ENCODE measurements around the gene IQGAP1. TPM values are rescaled to one million over a fixed set of nuclear protein-coding genes. Genes with fewer than 3 reads are reported as not detected.

Gene IQGAP1
- total and polyA plus RNA-seq, 4 donors: 9.2 to 50.1 (median 24.5) TPM

DNA sequence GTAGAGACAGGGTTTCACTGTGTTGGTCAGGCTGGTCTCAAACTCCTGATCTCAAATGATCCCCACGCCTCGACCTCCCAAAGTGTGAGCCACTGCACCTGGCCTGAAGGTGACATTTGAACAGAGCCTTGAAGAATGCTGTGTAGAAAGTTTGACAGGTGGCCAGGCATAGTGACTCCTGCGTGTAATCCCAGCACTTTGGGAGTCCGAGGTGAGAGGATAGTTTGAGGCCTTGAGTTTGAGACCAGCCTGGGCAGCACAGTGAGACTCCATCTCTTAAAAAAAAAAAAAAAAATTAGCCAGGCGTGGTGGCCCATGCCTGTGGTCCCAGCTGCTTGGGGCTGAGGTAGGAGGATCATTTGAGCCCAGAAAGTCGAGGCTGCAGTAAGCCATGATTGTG, 1.5 kb downstream of the IQGAP1 start:
- Histone ChIP-seq H3K9ac (ENCODE audit: low read depth in 1 of 2, low read length in 2 of 2) (no peak overlapping the region), H3K27me3 (ENCODE audit: control insufficient read depth in 4 of 4, insufficient read depth in 4 of 4, low read length in 3 of 4) (no peaks in the 10 kb centered on the region), H3K36me3 (ENCODE audit: control insufficient read depth in 4 of 4, insufficient read depth in 3 of 4, low read depth in 1 of 4, low read length in 3 of 4) (peaks cover 0 to 3% (median under 1%) of the 10 kb centered on the region in 4 donors), H3K9me3 (ENCODE audit: control insufficient read depth in 4 of 4, low read length in 3 of 4) (no peaks in the 10 kb centered on the region), H3K4me1 (ENCODE audit: control insufficient read depth in 4 of 4, insufficient read depth in 4 of 4, low read length in 3 of 4) (peaks cover 0 to 6% (median under 1%) of the 10 kb centered on the region in 4 donors), H3K4me3 (ENCODE audit: low read depth in 1 of 3, low read length in 3 of 3) (peak overlapping the region in 1 of 3 donors; percentile 5), H3K27ac (ENCODE audit: low read depth in 1 of 2, low read length in 2 of 2) (no peak overlapping the region)
- TF ChIP-seq, protein P1, sequence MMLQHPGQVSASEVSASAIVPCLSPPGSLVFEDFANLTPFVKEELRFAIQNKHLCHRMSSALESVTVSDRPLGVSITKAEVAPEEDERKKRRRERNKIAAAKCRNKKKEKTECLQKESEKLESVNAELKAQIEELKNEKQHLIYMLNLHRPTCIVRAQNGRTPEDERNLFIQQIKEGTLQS (IDR thresholded peaks at IDR 0.05): no peak
- TF ChIP-seq FOXA1 (IDR thresholded peaks at IDR 0.05) (no peak), SP1 (IDR thresholded peaks at IDR 0.05) (no peak), HNF4A (conservative IDR thresholded peaks at IDR 0.05) (no peak), JUND (IDR thresholded peaks at IDR 0.05) (no peak), YY1 (IDR thresholded peaks at IDR 0.05) (no peak), NR2F2 (IDR thresholded peaks at IDR 0.05) (no peak), RAD21 (IDR thresholded peaks at IDR 0.05) (no peak)
- TF ChIP-seq, protein P2, sequence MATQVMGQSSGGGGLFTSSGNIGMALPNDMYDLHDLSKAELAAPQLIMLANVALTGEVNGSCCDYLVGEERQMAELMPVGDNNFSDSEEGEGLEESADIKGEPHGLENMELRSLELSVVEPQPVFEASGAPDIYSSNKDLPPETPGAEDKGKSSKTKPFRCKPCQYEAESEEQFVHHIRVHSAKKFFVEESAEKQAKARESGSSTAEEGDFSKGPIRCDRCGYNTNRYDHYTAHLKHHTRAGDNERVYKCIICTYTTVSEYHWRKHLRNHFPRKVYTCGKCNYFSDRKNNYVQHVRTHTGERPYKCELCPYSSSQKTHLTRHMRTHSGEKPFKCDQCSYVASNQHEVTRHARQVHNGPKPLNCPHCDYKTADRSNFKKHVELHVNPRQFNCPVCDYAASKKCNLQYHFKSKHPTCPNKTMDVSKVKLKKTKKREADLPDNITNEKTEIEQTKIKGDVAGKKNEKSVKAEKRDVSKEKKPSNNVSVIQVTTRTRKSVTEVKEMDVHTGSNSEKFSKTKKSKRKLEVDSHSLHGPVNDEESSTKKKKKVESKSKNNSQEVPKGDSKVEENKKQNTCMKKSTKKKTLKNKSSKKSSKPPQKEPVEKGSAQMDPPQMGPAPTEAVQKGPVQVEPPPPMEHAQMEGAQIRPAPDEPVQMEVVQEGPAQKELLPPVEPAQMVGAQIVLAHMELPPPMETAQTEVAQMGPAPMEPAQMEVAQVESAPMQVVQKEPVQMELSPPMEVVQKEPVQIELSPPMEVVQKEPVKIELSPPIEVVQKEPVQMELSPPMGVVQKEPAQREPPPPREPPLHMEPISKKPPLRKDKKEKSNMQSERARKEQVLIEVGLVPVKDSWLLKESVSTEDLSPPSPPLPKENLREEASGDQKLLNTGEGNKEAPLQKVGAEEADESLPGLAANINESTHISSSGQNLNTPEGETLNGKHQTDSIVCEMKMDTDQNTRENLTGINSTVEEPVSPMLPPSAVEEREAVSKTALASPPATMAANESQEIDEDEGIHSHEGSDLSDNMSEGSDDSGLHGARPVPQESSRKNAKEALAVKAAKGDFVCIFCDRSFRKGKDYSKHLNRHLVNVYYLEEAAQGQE (IDR thresholded peaks at IDR 0.05): no peak
- WGBS: 79% methylated on average over 6 of the region's 6 CpGs
- no peak for DNase-seq (ENCODE audit: low spot score)

DNA sequence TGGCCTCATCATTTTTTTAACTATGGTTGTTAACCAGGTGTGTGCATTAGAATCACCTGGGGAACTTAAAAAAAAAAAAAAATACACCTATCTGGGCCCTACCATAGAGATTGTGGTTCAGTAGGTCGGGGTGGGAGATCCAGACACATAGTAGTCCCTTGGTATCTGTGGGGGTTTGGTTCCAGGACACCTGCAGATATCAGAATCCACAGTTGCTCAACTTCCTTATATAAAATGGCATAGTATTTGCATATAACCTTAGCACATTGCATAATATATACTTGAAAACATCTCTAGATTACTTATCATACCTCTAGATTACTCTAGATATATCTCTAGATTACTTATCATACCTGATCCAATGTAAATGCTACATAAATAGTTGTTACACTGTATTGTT, 5.0 kb downstream of the IQGAP1 start:
- H3K4me1 ChIP-seq (ENCODE audit: control insufficient read depth in 4 of 4, insufficient read depth in 4 of 4, low read length in 3 of 4): peaks cover 0 to 3% (median under 1%) of the 10 kb centered on the region in 4 donors

More for the DNA sequence above, 5.0 kb downstream of the IQGAP1 start:
- no peak for DNase-seq (ENCODE audit: low spot score)
- 76% methylated on average over 1 of the region's 1 CpG for WGBS
- Histone ChIP-seq H3K9me3 (ENCODE audit: control insufficient read depth in 4 of 4, low read length in 3 of 4) (no peaks in the 10 kb centered on the region), H3K36me3 (ENCODE audit: control insufficient read depth in 4 of 4, insufficient read depth in 3 of 4, low read depth in 1 of 4, low read length in 3 of 4) (peaks cover 0 to 3% (median under 1%) of the 10 kb centered on the region in 4 donors), H3K9ac (ENCODE audit: low read depth in 1 of 2, low read length in 2 of 2) (no peak overlapping the region), H3K27me3 (ENCODE audit: control insufficient read depth in 4 of 4, insufficient read depth in 4 of 4, low read length in 3 of 4) (no peaks in the 10 kb centered on the region), H3K4me3 (ENCODE audit: low read depth in 1 of 3, low read length in 3 of 3) (no peak overlapping the region), H3K27ac (ENCODE audit: low read depth in 1 of 2, low read length in 2 of 2) (no peak overlapping the region)
- TF ChIP-seq, protein P3, sequence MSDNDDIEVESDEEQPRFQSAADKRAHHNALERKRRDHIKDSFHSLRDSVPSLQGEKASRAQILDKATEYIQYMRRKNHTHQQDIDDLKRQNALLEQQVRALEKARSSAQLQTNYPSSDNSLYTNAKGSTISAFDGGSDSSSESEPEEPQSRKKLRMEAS (IDR thresholded peaks at IDR 0.05): no peak
- TF ChIP-seq, protein P1 (IDR thresholded peaks at IDR 0.05): no peak
- TF ChIP-seq FOXA1 (IDR thresholded peaks at IDR 0.05): no peak
- TF ChIP-seq NR2F2 (IDR thresholded peaks at IDR 0.05): no peak
- TF ChIP-seq, protein P4, sequence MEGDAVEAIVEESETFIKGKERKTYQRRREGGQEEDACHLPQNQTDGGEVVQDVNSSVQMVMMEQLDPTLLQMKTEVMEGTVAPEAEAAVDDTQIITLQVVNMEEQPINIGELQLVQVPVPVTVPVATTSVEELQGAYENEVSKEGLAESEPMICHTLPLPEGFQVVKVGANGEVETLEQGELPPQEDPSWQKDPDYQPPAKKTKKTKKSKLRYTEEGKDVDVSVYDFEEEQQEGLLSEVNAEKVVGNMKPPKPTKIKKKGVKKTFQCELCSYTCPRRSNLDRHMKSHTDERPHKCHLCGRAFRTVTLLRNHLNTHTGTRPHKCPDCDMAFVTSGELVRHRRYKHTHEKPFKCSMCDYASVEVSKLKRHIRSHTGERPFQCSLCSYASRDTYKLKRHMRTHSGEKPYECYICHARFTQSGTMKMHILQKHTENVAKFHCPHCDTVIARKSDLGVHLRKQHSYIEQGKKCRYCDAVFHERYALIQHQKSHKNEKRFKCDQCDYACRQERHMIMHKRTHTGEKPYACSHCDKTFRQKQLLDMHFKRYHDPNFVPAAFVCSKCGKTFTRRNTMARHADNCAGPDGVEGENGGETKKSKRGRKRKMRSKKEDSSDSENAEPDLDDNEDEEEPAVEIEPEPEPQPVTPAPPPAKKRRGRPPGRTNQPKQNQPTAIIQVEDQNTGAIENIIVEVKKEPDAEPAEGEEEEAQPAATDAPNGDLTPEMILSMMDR (IDR thresholded peaks at IDR 0.05; ENCODE audit: low read depth, low read length, missing input control): no peak

Data from liver (tissue), 9 donors.